ENCODE results near the gene ZNF205. TPM values are rescaled to one million over a fixed set of nuclear protein-coding genes. Genes with fewer than 3 reads are reported as not detected.

Gene ZNF205
- total and polyA plus RNA-seq, 2 of the 8 experiments (the other 6 are each of a cell fraction or from before 2014, with no cell fraction given), result 19.1 to 19.9 TPM

DNA sequence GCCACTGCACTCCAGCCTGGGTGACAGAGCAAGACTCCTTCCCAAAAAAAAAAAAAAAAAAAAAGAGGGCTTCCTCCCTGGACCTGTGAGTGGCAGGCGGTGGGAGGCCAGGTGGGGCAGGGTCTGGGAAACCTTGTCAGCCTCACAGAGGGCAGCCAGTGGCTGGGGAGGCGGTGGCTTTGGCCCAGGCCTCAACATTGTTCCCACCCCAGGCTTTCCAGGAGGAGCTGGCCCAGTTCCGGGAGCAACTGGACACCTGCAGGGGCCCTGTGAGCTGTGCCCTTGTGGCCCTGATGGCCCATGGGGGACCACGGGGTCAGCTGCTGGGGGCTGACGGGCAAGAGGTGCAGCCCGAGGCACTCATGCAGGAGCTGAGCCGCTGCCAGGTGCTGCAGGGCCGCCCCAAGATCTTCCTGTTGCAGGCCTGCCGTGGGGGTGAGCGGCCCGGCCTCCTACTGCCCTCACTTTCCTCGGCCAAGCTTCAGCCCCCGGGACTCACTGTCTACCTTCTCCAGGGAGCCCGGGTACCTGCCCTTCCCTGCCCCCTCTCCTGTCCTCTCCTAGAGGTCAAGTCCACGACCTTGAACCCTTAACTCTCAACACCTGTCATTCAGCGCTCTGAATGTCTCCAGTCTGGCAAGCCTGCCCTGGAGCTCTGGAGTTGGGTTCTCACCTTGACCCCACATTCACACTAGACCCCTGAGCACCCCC lies 34.8 kb downstream of the ZNF205 start:
- Histone ChIP-seq H3K79me2 (ENCODE audit: control insufficient read depth in 1 of 2, insufficient read depth in 2 of 2, low read length in 2 of 2) (no peaks in the 10 kb centered on the region), H4K20me1 (replicated peaks in 1 of 2; ENCODE audit: control insufficient read depth in 1 of 2, insufficient read depth in 2 of 2, low read length in 2 of 2) (peaks cover 0 to 2% of the 10 kb centered on the region in 2 experiments), H4K8ac (ENCODE audit: extremely low read depth, insufficient read depth, low read length) (no peak overlapping the region), H4K91ac (replicated peaks; ENCODE audit: insufficient read length, low read length) (no peak overlapping the region), H2AK5ac (ENCODE audit: low read depth, low read length) (no peak overlapping the region), H2BK5ac (ENCODE audit: low read depth, low read length) (no peak overlapping the region), H3K4ac (replicated peaks; ENCODE audit: insufficient read length, low read depth, low read length) (no peak overlapping the region), H3K9ac (replicated peaks in 1 of 4; ENCODE audit: extremely low read depth in 1 of 4, low read depth in 3 of 4, low read length in 3 of 4) (no peak overlapping the region), H3K9me3 (ENCODE audit: insufficient read depth in 2 of 2, low read depth in 1 of 2, low read length in 1 of 2) (no peaks in the 10 kb centered on the region), H3K23me2 (ENCODE audit: low read depth, low read length) (peaks cover 10% of the 10 kb centered on the region; the same call in 1 of the 2 replicates), H3K23ac (ENCODE audit: insufficient read length) (no peak overlapping the region), H3K27me3 (replicated peaks in 1 of 4; ENCODE audit: control insufficient read depth in 3 of 4, extremely low read depth in 1 of 4, insufficient read depth in 3 of 4, low read length in 3 of 4) (peaks cover 0 to 18% (median 12%) of the 10 kb centered on the region in 4 experiments; a peak in 5 of 7 replicates), H4K5ac (ENCODE audit: insufficient read length, low read depth, low read length) (no peak overlapping the region), H3K18ac (ENCODE audit: extremely low read depth, low read length) (no peak overlapping the region), H3K14ac (ENCODE audit: insufficient read length) (no peak overlapping the region), H3K4me1 (replicated peaks in 1 of 4; ENCODE audit: control insufficient read depth in 3 of 4, insufficient read depth in 4 of 4, low read length in 3 of 4) (peaks cover 0 to 5% (median 3%) of the 10 kb centered on the region in 4 experiments; a peak in 4 of 7 replicates), H3K56ac (replicated peaks; ENCODE audit: insufficient read length, low read depth, low read length) (no peak overlapping the region), H3K4me3 (ENCODE audit: extremely low read depth in 1 of 4, insufficient read depth in 2 of 4, low read depth in 3 of 4, low read length in 4 of 4) (no peak overlapping the region), H3K79me1 (ENCODE audit: low read depth, low read length) (no peaks in the 10 kb centered on the region), H2BK20ac (ENCODE audit: low read length) (no peak overlapping the region), H2BK12ac (ENCODE audit: low read depth, low read length) (no peak overlapping the region), H2BK120ac (replicated peaks; ENCODE audit: low read depth, low read length) (no peak overlapping the region), H3K36me3 (ENCODE audit: control insufficient read depth in 2 of 4, insufficient read depth in 4 of 4, low read length in 3 of 4) (no peaks in the 10 kb centered on the region), H3K27ac (ENCODE audit: low read depth, low read length) (no peak overlapping the region), H2AFZ (ENCODE audit: low read length) (no peak overlapping the region), H2BK15ac (ENCODE audit: low read length) (no peak overlapping the region), H3K4me2 (ENCODE audit: insufficient read depth in 1 of 2, low read depth in 2 of 2, low read length in 2 of 2) (no peak overlapping the region)
- ChIA-PET POLR2A (ENCODE audit: partially characterized antibody) (interaction anchor here (0.9 to 8.6 kb wide), 10 partner anchors 9 to 127 kb away, joined by 3 to 69 read pairs (median 5); partner anchors contain the start of genes TNFRSF12A, ZNF213 and ZSCAN10), CTCF (ENCODE audit: partially characterized antibody) (interaction anchor here (1.1 to 10.9 kb wide), 7 partner anchors 16 to 115 kb away, joined by 3 to 174 read pairs (median 7); partner anchors contain the start of genes ZNF205 and ZNF213)
- WGBS, 2 experiments (ENCODE audit: extremely low coverage in 1 of 2, insufficient coverage in 1 of 2, insufficient read length in 1 of 2, insufficient replicate concordance in 2 of 2, low coverage in 1 of 2, low lambda C conversion rate in 2 of 2, missing lambda C conversion rate in 1 of 2), result 91% methylated on average over 16 of the region's 16 CpGs; no CpG with 5 or more reads in 1 of the 2 experiments
- TF ChIP-seq, protein P1, sequence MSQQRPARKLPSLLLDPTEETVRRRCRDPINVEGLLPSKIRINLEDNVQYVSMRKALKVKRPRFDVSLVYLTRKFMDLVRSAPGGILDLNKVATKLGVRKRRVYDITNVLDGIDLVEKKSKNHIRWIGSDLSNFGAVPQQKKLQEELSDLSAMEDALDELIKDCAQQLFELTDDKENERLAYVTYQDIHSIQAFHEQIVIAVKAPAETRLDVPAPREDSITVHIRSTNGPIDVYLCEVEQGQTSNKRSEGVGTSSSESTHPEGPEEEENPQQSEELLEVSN (IDR thresholded peaks at IDR 0.05), result no peak
- TF ChIP-seq NANOG (IDR thresholded peaks at IDR 0.05; ENCODE audit: insufficient read depth, low read depth, low read length, poor library complexity, severe bottlenecking), result no peak
- TF ChIP-seq TCF12 (IDR thresholded peaks at IDR 0.05; ENCODE audit: low read depth, low read length), result no peak
- TF ChIP-seq EZH2 (IDR thresholded peaks at IDR 0.05; ENCODE audit: low read depth, low read length, severe bottlenecking), result no peak
- no peak for TF ChIP-seq ATF3 (IDR thresholded peaks at IDR 0.05; ENCODE audit: insufficient read depth, low read depth, low read length)
- TF ChIP-seq EGR1 (IDR thresholded peaks at IDR 0.05; ENCODE audit: borderline replicate concordance, low read depth, low read length), result no peak
- no peak for TF ChIP-seq NRF1 (IDR thresholded peaks at IDR 0.05; ENCODE audit: low read depth, low read length)
- no peak for TF ChIP-seq TEAD4 (IDR thresholded peaks at IDR 0.05; ENCODE audit: low read depth, low read length)
- DNase-seq (ENCODE audit: low read depth in 1 of 2, low spot score in 2 of 2) (no peak), FAIRE-seq (no peak)

Data from H1 (cell line).